Lower leg skin (tissue), 3 donors: ENCODE results near the gene GSTM1.

Source experiments
- POLR2A ChIP-seq, 2 donors: fragments of 450-650 bp; IDR thresholded peaks; one replicate each; pipeline ENCODE4 v1.6.1; 2016 to 2017; ENCODE audit warnings: antibody characterized with exemption in 2 of 2, mild to moderate bottlenecking in 1 of 2, moderate library complexity in 1 of 2
- TF ChIP-seq, protein P1 (sequence below), 3 donors: fragments of 450-650 bp; IDR thresholded peaks; one replicate each; pipeline ENCODE4 v1.5.1; 2016; ENCODE audit warnings: antibody characterized with exemption in 3 of 3, mild to moderate bottlenecking in 3 of 3, moderate library complexity in 2 of 3

- TF ChIP-seq, protein P1, sequence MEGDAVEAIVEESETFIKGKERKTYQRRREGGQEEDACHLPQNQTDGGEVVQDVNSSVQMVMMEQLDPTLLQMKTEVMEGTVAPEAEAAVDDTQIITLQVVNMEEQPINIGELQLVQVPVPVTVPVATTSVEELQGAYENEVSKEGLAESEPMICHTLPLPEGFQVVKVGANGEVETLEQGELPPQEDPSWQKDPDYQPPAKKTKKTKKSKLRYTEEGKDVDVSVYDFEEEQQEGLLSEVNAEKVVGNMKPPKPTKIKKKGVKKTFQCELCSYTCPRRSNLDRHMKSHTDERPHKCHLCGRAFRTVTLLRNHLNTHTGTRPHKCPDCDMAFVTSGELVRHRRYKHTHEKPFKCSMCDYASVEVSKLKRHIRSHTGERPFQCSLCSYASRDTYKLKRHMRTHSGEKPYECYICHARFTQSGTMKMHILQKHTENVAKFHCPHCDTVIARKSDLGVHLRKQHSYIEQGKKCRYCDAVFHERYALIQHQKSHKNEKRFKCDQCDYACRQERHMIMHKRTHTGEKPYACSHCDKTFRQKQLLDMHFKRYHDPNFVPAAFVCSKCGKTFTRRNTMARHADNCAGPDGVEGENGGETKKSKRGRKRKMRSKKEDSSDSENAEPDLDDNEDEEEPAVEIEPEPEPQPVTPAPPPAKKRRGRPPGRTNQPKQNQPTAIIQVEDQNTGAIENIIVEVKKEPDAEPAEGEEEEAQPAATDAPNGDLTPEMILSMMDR (IDR thresholded peaks at IDR 0.05), result no peak
- no peak for TF ChIP-seq POLR2A (IDR thresholded peaks at IDR 0.05)
These were observed 28.5 kb downstream of the GSTM1 start for GRCh38 chr1:109716121-109716520.
